ENCODE results near the gene PPP1CB.

PPP1CB gene

GRCh38 chr2:28833740-28834470 is 82.3 kb downstream of the PPP1CB start:
- H3K9me3 ChIP-seq (ENCODE audit: control insufficient read depth, insufficient read depth, low read length), result no peaks in the 10 kb centered on the region
- H3K9ac ChIP-seq (ENCODE audit: low read depth, low read length), result no peak overlapping the region
- H3K4me3 ChIP-seq (ENCODE audit: low read depth, low read length), result no peak overlapping the region
- no peaks in the 10 kb centered on the region for H3K36me3 ChIP-seq (ENCODE audit: control insufficient read depth, insufficient read depth, low read length)
- no peaks in the 10 kb centered on the region for H3K4me1 ChIP-seq (ENCODE audit: control insufficient read depth, insufficient read depth, low read length)
- no peaks in the 10 kb centered on the region for H3K27me3 ChIP-seq (ENCODE audit: control insufficient read depth, insufficient read depth, low read length)

DNA sequence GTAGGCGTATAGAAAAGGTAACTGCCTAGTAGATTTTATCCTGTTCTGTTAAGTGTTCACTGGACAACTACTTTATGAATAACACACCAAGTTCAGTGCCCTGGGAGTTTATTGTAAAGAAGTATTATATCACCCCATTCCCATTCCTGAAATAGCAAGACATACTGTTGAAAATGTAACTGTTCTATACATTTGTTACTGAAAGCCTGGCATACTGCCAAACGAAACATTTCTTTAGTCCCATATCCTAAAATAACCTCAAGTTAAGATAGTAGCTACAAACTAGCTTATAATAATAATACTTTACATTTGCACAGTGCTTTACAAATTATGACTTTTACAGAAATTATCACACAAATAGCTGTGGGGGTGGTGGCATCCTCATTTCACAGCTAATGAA is 84.2 kb downstream of the PPP1CB start:
- Histone ChIP-seq H3K4me3 (ENCODE audit: low read depth, low read length) (no peak overlapping the region), H3K4me1 (ENCODE audit: control insufficient read depth, insufficient read depth, low read length) (no peaks in the 10 kb centered on the region), H3K36me3 (ENCODE audit: control insufficient read depth, insufficient read depth, low read length) (no peaks in the 10 kb centered on the region), H3K9me3 (ENCODE audit: control insufficient read depth, insufficient read depth, low read length) (no peaks in the 10 kb centered on the region), H3K27me3 (ENCODE audit: control insufficient read depth, insufficient read depth, low read length) (no peaks in the 10 kb centered on the region), H3K9ac (ENCODE audit: low read depth, low read length) (no peak overlapping the region)

GRCh38 chr2:28838971-28839370 is 87.3 kb downstream of the PPP1CB start:
- H3K36me3 ChIP-seq (ENCODE audit: control insufficient read depth, insufficient read depth, low read length), result no peaks in the 10 kb centered on the region
- H3K4me1 ChIP-seq (ENCODE audit: control insufficient read depth, insufficient read depth, low read length), result no peaks in the 10 kb centered on the region
- H3K9me3 ChIP-seq (ENCODE audit: control insufficient read depth, insufficient read depth, low read length), result no peaks in the 10 kb centered on the region
- no peaks in the 10 kb centered on the region for H3K27me3 ChIP-seq (ENCODE audit: control insufficient read depth, insufficient read depth, low read length)
- no peak overlapping the region for H3K9ac ChIP-seq (ENCODE audit: low read depth, low read length)
- no peak overlapping the region for H3K4me3 ChIP-seq (ENCODE audit: low read depth, low read length)

DNA sequence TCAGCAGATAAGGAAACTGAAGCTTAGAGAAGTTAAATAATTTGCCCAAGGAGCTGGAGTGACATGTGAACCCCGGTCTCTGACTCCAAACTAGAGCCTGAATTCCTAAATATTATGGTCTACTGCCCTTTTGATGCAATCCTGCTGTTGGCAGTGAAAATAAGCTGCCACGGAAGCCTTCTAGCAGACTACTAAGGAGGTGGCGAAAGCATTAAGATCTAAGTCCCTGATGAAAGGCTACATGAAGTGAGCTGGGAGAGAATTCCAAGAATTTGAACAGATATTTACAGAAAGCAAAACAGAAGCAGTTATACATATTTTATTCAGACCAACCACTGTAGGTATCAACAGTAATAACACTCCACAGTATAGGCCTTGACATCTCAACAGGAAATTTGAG is 90.4 kb downstream of the PPP1CB start:
- no peaks in the 10 kb centered on the region for H3K9me3 ChIP-seq (ENCODE audit: control insufficient read depth, insufficient read depth, low read length)
- H3K4me1 ChIP-seq (ENCODE audit: control insufficient read depth, insufficient read depth, low read length), result no peaks in the 10 kb centered on the region
- no peaks in the 10 kb centered on the region for H3K27me3 ChIP-seq (ENCODE audit: control insufficient read depth, insufficient read depth, low read length)
- H3K9ac ChIP-seq (ENCODE audit: low read depth, low read length), result no peak overlapping the region
- no peak overlapping the region for H3K4me3 ChIP-seq (ENCODE audit: low read depth, low read length)
- H3K36me3 ChIP-seq (ENCODE audit: control insufficient read depth, insufficient read depth, low read length), result no peaks in the 10 kb centered on the region

Data from iPS-15b (cell line).